GM21423 (cell line): Measurements from ENCODE around the gene COL23A1.
"Not testable (repeated sequence)": the region's sequence is repeated elsewhere in the genome, so short reads cannot be mapped to it uniquely, and the experiment has no call there.

Source experiments
- ATAC-seq: cut with Tn5 transposase; IDR thresholded peaks from one replicate; pipeline ENCODE4 v1.9.1; 2021; ENCODE audit warnings: mild to moderate bottlenecking, moderate library complexity; ENCODE audit not compliant: unreplicated experiment

Gene COL23A1

GRCh38 chr5:178277346-178277745 lies 312.8 kb downstream of the COL23A1 start:
- no peak for ATAC-seq

GRCh38 chr5:178274781-178275537 lies 315.2 kb downstream of the COL23A1 start:
- ATAC-seq, result no peak

GRCh38 chr5:178273665-178274541 lies 316.3 kb downstream of the COL23A1 start:
- no peak for ATAC-seq

- ATAC-seq, result no peak
These were observed 317.2 kb downstream of the COL23A1 start for GRCh38 chr5:178273041-178273440.

- no peak for ATAC-seq
These were observed 317.6 kb downstream of the COL23A1 start for GRCh38 chr5:178272591-178272990.

GRCh38 chr5:178271726-178272479 lies 318.3 kb downstream of the COL23A1 start:
- ATAC-seq, result no peak

GRCh38 chr5:178271231-178271630 lies 319.0 kb downstream of the COL23A1 start:
- ATAC-seq, result no peak

GRCh38 chr5:178269499-178269898 lies 320.7 kb downstream of the COL23A1 start:
- ATAC-seq, result no peak

- no peak for ATAC-seq
These were observed 322.3 kb downstream of the COL23A1 start for GRCh38 chr5:178267876-178268275.

- no peak for ATAC-seq
These were observed 322.9 kb downstream of the COL23A1 start for GRCh38 chr5:178267245-178267644.

- no peak for ATAC-seq
These were observed 323.6 kb downstream of the COL23A1 start for GRCh38 chr5:178266581-178266980.

- ATAC-seq, result no peak
These were observed 324.4 kb downstream of the COL23A1 start for GRCh38 chr5:178265746-178266145.

- no peak for ATAC-seq
These were observed 326.1 kb downstream of the COL23A1 start for GRCh38 chr5:178264044-178264443.

GRCh38 chr5:178261666-178262600 lies 328.3 kb downstream of the COL23A1 start:
- ATAC-seq, result no peak

GRCh38 chr5:178259623-178260536 lies 330.3 kb downstream of the COL23A1 start:
- no peak for ATAC-seq

- no peak for ATAC-seq
These were observed 332.5 kb downstream of the COL23A1 start for GRCh38 chr5:178257650-178258049.

GRCh38 chr5:178256746-178257145 lies 333.4 kb downstream of the COL23A1 start:
- no peak for ATAC-seq

- not testable (repeated sequence) for ATAC-seq
These were observed 336.6 kb downstream of the COL23A1 start for GRCh38 chr5:178253632-178254031.

GRCh38 chr5:178252258-178252657 lies 337.9 kb downstream of the COL23A1 start:
- no peak for ATAC-seq
